ENCODE data around the gene PROCR.
A peak's percentile ranks its signal among the peaks of the same experiment; 100 is the strongest.

GRCh38 chr20:35207950-35208611 is 36.2 kb downstream of the PROCR start:
- peak; percentile 78 for TF ChIP-seq CTCF (IDR thresholded peaks at IDR 0.05; ENCODE audit: insufficient read depth, low read length)
- no peak for TF ChIP-seq REST (IDR thresholded peaks at IDR 0.05; ENCODE audit: insufficient replicate concordance, low read depth)
- TF ChIP-seq SPI1 (IDR thresholded peaks at IDR 0.05; ENCODE audit: borderline replicate concordance, low read depth): no peak

Data from HL-60 (cell line).